IPS-15b (cell line): Measurements from ENCODE around the gene CACNB2.

Source experiments
- H3K27me3 ChIP-seq: one replicate; pipeline ENCODE4 v1.6.1; 2013; ENCODE audit warnings: low read length; ENCODE audit not compliant: control insufficient read depth, insufficient read depth
- H3K36me3 ChIP-seq: one replicate; pipeline ENCODE4 v1.6.1; 2013; ENCODE audit warnings: low read length; ENCODE audit not compliant: control insufficient read depth, insufficient read depth
- H3K4me1 ChIP-seq: one replicate; pipeline ENCODE4 v1.6.1; 2013; ENCODE audit warnings: mild to moderate bottlenecking, low read length; ENCODE audit not compliant: control insufficient read depth, insufficient read depth
- H3K4me3 ChIP-seq: one replicate; pipeline ENCODE4 v1.5.1; 2013; ENCODE audit warnings: low read depth, low read length
- H3K9ac ChIP-seq: one replicate; pipeline ENCODE4 v1.6.1; 2013; ENCODE audit warnings: low read depth, mild to moderate bottlenecking, low read length
- H3K9me3 ChIP-seq: one replicate; pipeline ENCODE4 v1.6.1; 2013; ENCODE audit warnings: mild to moderate bottlenecking, low read length; ENCODE audit not compliant: control insufficient read depth, insufficient read depth

Gene CACNB2

GRCh38 chr10:18508587-18508986 is 368.4 kb downstream of the CACNB2 start:
- no peak overlapping the region for H3K9ac ChIP-seq
- H3K27me3 ChIP-seq = no peaks in the 10 kb centered on the region
- no peaks in the 10 kb centered on the region for H3K9me3 ChIP-seq
- no peaks in the 10 kb centered on the region for H3K4me1 ChIP-seq
- no peaks in the 10 kb centered on the region for H3K36me3 ChIP-seq
- H3K4me3 ChIP-seq = no peak overlapping the region

- no peaks in the 10 kb centered on the region for H3K27me3 ChIP-seq
Observed at GRCh38 chr10:18514537-18514936, 374.3 kb downstream of the CACNB2 start.

GRCh38 chr10:18516851-18517250 is 376.6 kb downstream of the CACNB2 start:
- Histone ChIP-seq H3K9ac (no peak overlapping the region), H3K36me3 (no peaks in the 10 kb centered on the region), H3K9me3 (no peaks in the 10 kb centered on the region), H3K4me3 (no peak overlapping the region), H3K27me3 (no peaks in the 10 kb centered on the region), H3K4me1 (no peaks in the 10 kb centered on the region)

More at GRCh38 chr10:18514537-18514936, 374.3 kb downstream of the CACNB2 start:
- H3K9me3 ChIP-seq = no peaks in the 10 kb centered on the region
- H3K4me1 ChIP-seq = no peaks in the 10 kb centered on the region
- H3K4me3 ChIP-seq = no peak overlapping the region
- H3K9ac ChIP-seq = no peak overlapping the region
- no peaks in the 10 kb centered on the region for H3K36me3 ChIP-seq

GRCh38 chr10:18523025-18523424 is 382.8 kb downstream of the CACNB2 start:
- H3K9ac ChIP-seq = no peak overlapping the region
- H3K27me3 ChIP-seq = no peaks in the 10 kb centered on the region
- no peak overlapping the region for H3K4me3 ChIP-seq
- H3K4me1 ChIP-seq = no peaks in the 10 kb centered on the region
- no peaks in the 10 kb centered on the region for H3K9me3 ChIP-seq
- no peaks in the 10 kb centered on the region for H3K36me3 ChIP-seq

GRCh38 chr10:18523858-18524257 is 383.6 kb downstream of the CACNB2 start:
- Histone ChIP-seq H3K9me3 (no peaks in the 10 kb centered on the region), H3K4me1 (no peaks in the 10 kb centered on the region), H3K4me3 (no peak overlapping the region), H3K27me3 (no peaks in the 10 kb centered on the region), H3K9ac (no peak overlapping the region), H3K36me3 (no peaks in the 10 kb centered on the region)

GRCh38 chr10:18527687-18528086 is 387.5 kb downstream of the CACNB2 start:
- Histone ChIP-seq H3K4me1 (no peaks in the 10 kb centered on the region), H3K4me3 (no peak overlapping the region), H3K27me3 (no peaks in the 10 kb centered on the region), H3K9me3 (no peaks in the 10 kb centered on the region), H3K9ac (no peak overlapping the region), H3K36me3 (no peaks in the 10 kb centered on the region)

GRCh38 chr10:18528292-18528691 is 388.1 kb downstream of the CACNB2 start:
- Histone ChIP-seq H3K36me3 (no peaks in the 10 kb centered on the region), H3K4me3 (no peak overlapping the region), H3K9ac (no peak overlapping the region), H3K4me1 (no peaks in the 10 kb centered on the region), H3K9me3 (no peaks in the 10 kb centered on the region), H3K27me3 (no peaks in the 10 kb centered on the region)

- no peak overlapping the region for H3K4me3 ChIP-seq
- H3K9ac ChIP-seq = no peak overlapping the region
- no peaks in the 10 kb centered on the region for H3K9me3 ChIP-seq
- H3K36me3 ChIP-seq = peaks cover 2% of the 10 kb centered on the region
- H3K27me3 ChIP-seq = no peaks in the 10 kb centered on the region
- no peaks in the 10 kb centered on the region for H3K4me1 ChIP-seq
Observed at GRCh38 chr10:18532881-18533535, 392.8 kb downstream of the CACNB2 start.

- Histone ChIP-seq H3K9me3 (no peaks in the 10 kb centered on the region), H3K4me3 (no peak overlapping the region), H3K4me1 (no peaks in the 10 kb centered on the region), H3K36me3 (peaks cover 3% of the 10 kb centered on the region), H3K9ac (no peak overlapping the region), H3K27me3 (no peaks in the 10 kb centered on the region)
Observed at GRCh38 chr10:18533896-18534295, 393.7 kb downstream of the CACNB2 start.

GRCh38 chr10:18539335-18539734 is 399.1 kb downstream of the CACNB2 start:
- Histone ChIP-seq H3K9ac (no peak overlapping the region), H3K9me3 (no peaks in the 10 kb centered on the region), H3K4me1 (no peaks in the 10 kb centered on the region), H3K4me3 (no peak overlapping the region), H3K27me3 (no peaks in the 10 kb centered on the region), H3K36me3 (peaks cover 3% of the 10 kb centered on the region)

GRCh38 chr10:18540195-18540594 is 400.0 kb downstream of the CACNB2 start:
- no peaks in the 10 kb centered on the region for H3K27me3 ChIP-seq
- no peak overlapping the region for H3K9ac ChIP-seq
- H3K36me3 ChIP-seq = peaks cover 3% of the 10 kb centered on the region
- no peak overlapping the region for H3K4me3 ChIP-seq
- H3K4me1 ChIP-seq = no peaks in the 10 kb centered on the region
- no peaks in the 10 kb centered on the region for H3K9me3 ChIP-seq

GRCh38 chr10:18542832-18543231 is 402.6 kb downstream of the CACNB2 start:
- Histone ChIP-seq H3K4me1 (no peaks in the 10 kb centered on the region), H3K27me3 (no peaks in the 10 kb centered on the region), H3K4me3 (no peak overlapping the region), H3K9me3 (no peaks in the 10 kb centered on the region), H3K9ac (no peak overlapping the region), H3K36me3 (peaks cover 3% of the 10 kb centered on the region)
